Body of pancreas (tissue), 4 donors: ENCODE results near the gene RASD2. TPM values are rescaled to one million over a fixed set of nuclear protein-coding genes. Genes with fewer than 3 reads are reported as not detected.

Source experiments
- ATAC-seq: fragments of 150-250 bp; one replicate; pipeline ENCODE4 v1.9.1; 2016
- DNase-seq, 4 donors: peaks; one replicate each; pipeline ENCODE4 v3.0.0-alpha.2; 2019
- H3K27ac ChIP-seq, 4 donors: fragments of 200-600 bp; sonication (generic); 1 replicate in 3 of 4; 2 replicates in 1 of 4; pipeline versions ENCODE4 v1.5.1 to v1.6.1; 2016 to 2019; ENCODE audit warnings: mild to moderate bottlenecking in 1 of 4, mixed read lengths in 1 of 4, moderate library complexity in 1 of 4
- H3K27me3 ChIP-seq, 2 donors: fragments of 200-600 bp; sonication (generic); one replicate each; pipeline ENCODE4 v1.6.0; 2016; ENCODE audit warnings: mild to moderate bottlenecking in 1 of 2
- H3K36me3 ChIP-seq, 2 donors: fragments of 200-600 bp; sonication (generic); replicated peaks in 1 of 2; 2 replicates each; pipeline ENCODE4 v1.5.1; 2016; ENCODE audit warnings: low read depth in 2 of 2; ENCODE audit not compliant: insufficient read depth in 1 of 2
- H3K4me1 ChIP-seq: fragments of 200-600 bp; sonication (generic); one replicate; pipeline ENCODE4 v1.6.0; 2016
- H3K4me3 ChIP-seq, 2 donors: fragments of 200-600 bp; sonication (generic); 1 replicate in 1 of 2; 2 replicates in 1 of 2; pipeline ENCODE4 v1.5.1; 2016 to 2019
- H3K9me3 ChIP-seq, 3 donors: fragments of 200-600 bp; sonication (generic); 1 replicate in 2 of 3; 2 replicates in 1 of 3; pipeline ENCODE4 v1.5.1; 2016
- CTCF ChIP-seq, 7 experiments: fragments of 450-650 bp in 4 of 7; fragments of 200-600 bp in 3 of 7; sonication (generic) in 3 of 7; IDR thresholded peaks; one replicate each; pipeline ENCODE4 v1.5.1; 2016 to 2019; ENCODE audit warnings: antibody characterized with exemption in 7 of 7
- POLR2A ChIP-seq, 3 donors: fragments of 450-650 bp; IDR thresholded peaks; one replicate each; pipeline ENCODE4 v1.6.1; 2016; ENCODE audit warnings: antibody characterized with exemption in 3 of 3, mild to moderate bottlenecking in 2 of 3
- WGBS, 2 donors: methylation state at CpG; one replicate each; pipeline ENCODE4 v1.1.5; 2017; 5-methylcytosine and 5-hydroxymethylcytosine counted together
- intact Hi-C: fragments of 100-400 bp; cut with DNase I; formaldehyde crosslinking; loops from one replicate; pipeline ENCODE4 v1.15.1; 2023
- total RNA-seq, 2 donors: library from RNA; depleted of rRNA; stranded (reverse); fragments of >200 nt; gene quantifications; one replicate each; pipeline ENCODE4 v1.1.0, GENCODE V29; 2016

The RASD2 gene
- total RNA-seq, 2 donors from 2014 or later: 0.26 to 3.6 TPM

DNA sequence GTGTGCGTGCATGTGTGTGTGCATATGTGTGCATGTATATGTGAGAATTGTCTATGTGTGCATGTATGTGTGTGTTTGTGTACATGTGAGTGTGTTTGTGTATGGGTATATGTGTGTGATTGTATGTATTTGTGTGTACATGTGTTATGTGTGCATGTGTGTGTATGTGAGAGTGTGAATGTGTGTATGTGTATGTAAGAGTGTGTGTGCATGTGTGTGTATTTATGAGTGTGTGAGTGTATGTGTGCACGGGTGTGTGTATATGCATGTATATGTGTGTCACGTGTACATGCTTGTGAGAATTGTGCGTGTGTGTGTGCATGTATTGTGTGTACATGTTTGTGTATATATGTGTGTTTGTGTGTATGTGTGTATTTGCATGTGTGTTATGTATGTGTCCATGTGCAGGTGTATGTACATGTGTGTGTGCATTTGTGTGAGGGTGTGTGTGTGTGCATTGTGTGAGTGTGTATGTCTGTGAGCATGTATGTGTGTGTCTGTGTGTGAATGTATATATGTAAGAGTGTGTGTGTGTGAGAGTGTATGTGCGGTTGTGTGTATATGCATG, 60.5 kb downstream of the RASD2 start:
- Histone ChIP-seq H3K9me3 (no peaks in the 10 kb centered on the region), H3K4me1 (peaks cover 31% of the 10 kb centered on the region), H3K27ac (no peak overlapping the region), H3K4me3 (no peak overlapping the region), H3K27me3 (no peaks in the 10 kb centered on the region), H3K36me3 (no peaks in the 10 kb centered on the region)
- intact Hi-C loops: no loop called here
- WGBS, 2 donors: 81 to 94% methylated on average over 5 of the region's 5 CpGs
- no peak for ATAC-seq
- no peak for DNase-seq
- TF ChIP-seq POLR2A (IDR thresholded peaks at IDR 0.05): no peak

GRCh38 chr22:35601743-35602615, 61.3 kb downstream of the RASD2 start:
- H3K9me3 ChIP-seq: no peaks in the 10 kb centered on the region
- no peaks in the 10 kb centered on the region for H3K27me3 ChIP-seq
- intact Hi-C loops: no loop called here
- peaks cover 30% of the 10 kb centered on the region for H3K4me1 ChIP-seq
- H3K36me3 ChIP-seq: no peaks in the 10 kb centered on the region
- DNase-seq (peak; percentile 19 to 73 (median 36)), ATAC-seq (peak; percentile 48)
- WGBS, 2 donors: 45 to 51% methylated on average over 9 of the region's 9 CpGs
- no peak overlapping the region for H3K27ac ChIP-seq
- H3K4me3 ChIP-seq: no peak overlapping the region
- no peak for TF ChIP-seq CTCF (IDR thresholded peaks at IDR 0.05)
- TF ChIP-seq POLR2A (IDR thresholded peaks at IDR 0.05): no peak

Other genes with a start within 250 kb of the RASD2 start
- 10 to 100 TPM; 34.0 to 42.2 TPM for gene TOM1, start 240.9 kb upstream of the RASD2 start, total RNA-seq
- 10 to 100 TPM in 1 of 2 donors, 1 to 10 TPM in 1; 9.3 to 32.0 TPM for gene HMOX1, start 159.7 kb upstream of the RASD2 start, total RNA-seq
- gene MCM5, start 140.7 kb upstream of the RASD2 start, total RNA-seq: 1 to 10 TPM; 7.9 to 9.3 TPM
- 1 to 10 TPM in 1 of 2 donors, not detected in 1; 1.3 TPM for gene MB, start 76.5 kb downstream of the RASD2 start, total RNA-seq
- gene APOL6, start 107.6 kb downstream of the RASD2 start, total RNA-seq: 1 to 10 TPM; 6.0 to 7.9 TPM
- not detected for gene APOL5, start 177.0 kb downstream of the RASD2 start, total RNA-seq